ENCODE measurements around the gene DDX49. TPM values are rescaled to one million over a fixed set of nuclear protein-coding genes. Genes with fewer than 3 reads are reported as not detected.
A peak's percentile ranks its signal among the peaks of the same experiment; 100 is the strongest.

Gene DDX49
- total and polyA plus RNA-seq, 12 donors: 16.2 to 74.5 (median 22.1) TPM

DNA sequence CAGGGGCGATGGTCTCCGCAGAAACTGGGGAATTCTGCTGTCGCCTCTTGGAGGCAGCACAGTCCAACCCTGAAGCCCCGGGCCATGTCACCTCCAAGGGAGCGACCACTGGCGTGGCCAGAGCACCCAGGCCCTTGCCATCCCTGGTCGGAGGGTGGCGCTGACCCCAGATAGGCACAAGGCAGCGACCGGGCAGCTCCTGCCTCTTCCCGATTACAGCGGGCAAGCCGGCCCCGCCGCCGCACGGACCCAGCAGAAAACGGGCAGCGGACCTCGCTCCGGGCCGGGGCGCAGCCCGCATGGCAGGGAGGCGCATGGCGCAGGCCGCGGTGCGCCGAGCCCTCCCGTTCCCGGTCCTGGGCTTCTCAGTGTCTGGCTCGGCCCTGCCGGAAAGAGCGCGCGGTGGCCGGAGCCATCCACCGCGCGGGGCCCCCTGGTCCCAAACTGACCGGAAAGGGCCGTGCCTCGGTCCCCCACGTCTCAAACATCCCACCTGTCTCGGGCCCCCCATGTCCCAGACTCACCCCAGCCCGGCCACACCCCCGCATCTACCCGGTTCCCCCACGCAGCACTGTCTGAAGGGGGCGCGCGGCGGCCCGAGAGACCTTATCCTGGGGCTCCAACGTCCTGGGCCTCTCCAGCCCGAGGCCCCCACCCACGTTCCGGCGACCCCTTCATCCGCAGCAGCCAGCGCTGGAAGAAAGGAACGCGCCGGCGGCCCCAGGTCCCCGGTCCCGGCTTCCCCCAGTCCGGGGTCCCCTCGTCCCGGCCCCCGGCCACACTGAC lies 24.3 kb upstream of the DDX49 start:
- Histone ChIP-seq H3K27me3 (peaks cover 0 to 37% (median 17%) of the 10 kb centered on the region in 7 donors), H3K36me3 (peaks cover 0 to 18% (median 5%) of the 10 kb centered on the region in 9 donors), H3K9me3 (no peaks in the 10 kb centered on the region), H3K27ac (peak overlapping the region in 1 of 10 donors; percentile 9), H3K4me3 (peak overlapping the region; percentile 28 to 63 (median 51)), H3K4me1 (peaks cover 3 to 37% (median 16%) of the 10 kb centered on the region in 9 donors)
- peak; percentile 35 to 65 (median 53) for ATAC-seq
- intact Hi-C loops (cut with DNase I): loop anchor here in 1 of 10 donors (10.0 kb wide), 1 partner anchor 90 kb away; no protein-coding TSS in a partner anchor
- DNase-seq: no peak
- WGBS, 2 donors: 1% methylated on average over 61 to 72 of the region's 72 CpGs
- TF ChIP-seq, protein P1, sequence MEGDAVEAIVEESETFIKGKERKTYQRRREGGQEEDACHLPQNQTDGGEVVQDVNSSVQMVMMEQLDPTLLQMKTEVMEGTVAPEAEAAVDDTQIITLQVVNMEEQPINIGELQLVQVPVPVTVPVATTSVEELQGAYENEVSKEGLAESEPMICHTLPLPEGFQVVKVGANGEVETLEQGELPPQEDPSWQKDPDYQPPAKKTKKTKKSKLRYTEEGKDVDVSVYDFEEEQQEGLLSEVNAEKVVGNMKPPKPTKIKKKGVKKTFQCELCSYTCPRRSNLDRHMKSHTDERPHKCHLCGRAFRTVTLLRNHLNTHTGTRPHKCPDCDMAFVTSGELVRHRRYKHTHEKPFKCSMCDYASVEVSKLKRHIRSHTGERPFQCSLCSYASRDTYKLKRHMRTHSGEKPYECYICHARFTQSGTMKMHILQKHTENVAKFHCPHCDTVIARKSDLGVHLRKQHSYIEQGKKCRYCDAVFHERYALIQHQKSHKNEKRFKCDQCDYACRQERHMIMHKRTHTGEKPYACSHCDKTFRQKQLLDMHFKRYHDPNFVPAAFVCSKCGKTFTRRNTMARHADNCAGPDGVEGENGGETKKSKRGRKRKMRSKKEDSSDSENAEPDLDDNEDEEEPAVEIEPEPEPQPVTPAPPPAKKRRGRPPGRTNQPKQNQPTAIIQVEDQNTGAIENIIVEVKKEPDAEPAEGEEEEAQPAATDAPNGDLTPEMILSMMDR (IDR thresholded peaks at IDR 0.05): peak in 7 of 9 donors; percentile 22 to 56 (median 44)

DNA sequence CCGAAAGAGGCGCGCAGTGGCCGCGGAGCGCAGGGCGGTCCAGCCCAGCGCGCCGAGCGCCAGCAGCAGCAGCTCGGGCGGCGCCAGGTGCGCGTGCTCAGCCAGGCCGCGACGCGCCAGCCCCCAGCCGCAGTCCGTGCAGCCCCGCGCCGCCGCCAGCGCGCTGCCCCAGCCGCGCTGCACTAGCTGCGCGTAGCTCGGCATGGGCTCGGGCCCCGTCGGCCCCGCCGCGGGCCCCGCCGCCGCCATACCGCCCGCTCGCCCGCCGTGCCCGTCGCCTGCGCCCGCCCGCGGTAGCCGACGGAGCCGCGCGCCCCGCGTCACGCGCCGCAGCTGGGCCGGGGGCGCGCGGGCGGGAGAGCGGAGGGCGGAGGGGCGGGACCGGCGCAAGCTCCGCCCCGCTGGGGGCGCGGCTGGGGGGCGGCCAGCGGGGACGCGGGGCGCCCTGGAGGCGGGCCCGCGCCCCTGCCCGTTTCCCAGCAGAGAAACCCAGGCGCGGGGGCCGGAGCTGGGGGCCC lies 23.6 kb upstream of the DDX49 start, which contains the start of gene CERS1:
CERS1 (minus strand) TSS at position 335 of the 518 bp plus-strand sequence; CDS start at position 249, 86 bp downstream.
- Histone ChIP-seq H3K36me3 (peaks cover 0 to 25% (median 9%) of the 10 kb centered on the region in 9 donors), H3K9me3 (no peaks in the 10 kb centered on the region), H3K4me3 (peak within 1 kb of the TSS; percentile 28 to 63 (median 51)), H3K27ac (peak within 1 kb of the TSS in 1 of 10 donors; percentile 9), H3K27me3 (peaks cover 0 to 37% (median 17%) of the 10 kb centered on the region in 7 donors), H3K4me1 (peaks cover 3 to 37% (median 16%) of the 10 kb centered on the region in 9 donors)
- ATAC-seq: no peak
- DNase-seq: no peak
- intact Hi-C loops (cut with DNase I): loop anchor here in 1 of 10 donors (10.0 kb wide), 1 partner anchor 89 kb away; no protein-coding TSS in a partner anchor
- 0 to 1% methylated on average over 42 to 89 of the region's 89 CpGs for WGBS, 2 donors
- TF ChIP-seq, protein P1 (IDR thresholded peaks at IDR 0.05): no peak

DNA sequence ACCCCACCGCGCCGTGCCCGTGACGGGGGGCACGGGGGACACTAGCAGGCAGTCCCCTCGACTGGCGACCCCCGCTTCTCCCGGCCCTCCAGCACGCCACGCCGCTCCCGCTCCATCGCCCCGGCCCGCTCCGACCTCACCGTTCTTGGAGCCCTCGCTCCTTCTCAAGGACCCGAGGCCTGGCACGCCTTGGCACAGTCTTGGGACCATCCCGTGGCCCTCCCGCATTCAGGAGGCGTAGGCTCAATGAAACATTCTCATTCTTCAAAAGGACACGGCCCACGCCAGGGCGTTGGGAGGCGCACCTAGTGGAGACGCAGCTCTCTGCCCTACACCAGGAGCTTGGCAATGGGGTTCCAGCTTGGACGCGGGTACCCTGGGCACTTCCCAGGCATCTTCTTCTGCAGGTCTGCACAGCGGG lies 23.1 kb upstream of the DDX49 start:
- intact Hi-C loops (cut with DNase I): loop anchor here in 1 of 10 donors (10.0 kb wide), 1 partner anchor 88 kb away; no protein-coding TSS in a partner anchor
- Histone ChIP-seq H3K9me3 (no peaks in the 10 kb centered on the region), H3K4me1 (peaks cover 3 to 37% (median 16%) of the 10 kb centered on the region in 9 donors), H3K4me3 (peak overlapping the region in 3 of 10 donors; percentile 7 to 24 (median 17)), H3K27me3 (peaks cover 0 to 37% (median 17%) of the 10 kb centered on the region in 7 donors), H3K27ac (no peak overlapping the region), H3K36me3 (peaks cover 0 to 30% (median 9%) of the 10 kb centered on the region in 9 donors)
- TF ChIP-seq, protein P1 (IDR thresholded peaks at IDR 0.05): no peak
- DNase-seq: no peak
- ATAC-seq: no peak
- 22 to 26% methylated on average over 30 to 33 of the region's 33 CpGs for WGBS, 2 donors
